ENCODE data around the gene PBLD.
"Not testable (repeated sequence)": the region's sequence is repeated elsewhere in the genome, so short reads cannot be mapped to it uniquely, and the experiment has no call there.

The PBLD gene

DNA sequence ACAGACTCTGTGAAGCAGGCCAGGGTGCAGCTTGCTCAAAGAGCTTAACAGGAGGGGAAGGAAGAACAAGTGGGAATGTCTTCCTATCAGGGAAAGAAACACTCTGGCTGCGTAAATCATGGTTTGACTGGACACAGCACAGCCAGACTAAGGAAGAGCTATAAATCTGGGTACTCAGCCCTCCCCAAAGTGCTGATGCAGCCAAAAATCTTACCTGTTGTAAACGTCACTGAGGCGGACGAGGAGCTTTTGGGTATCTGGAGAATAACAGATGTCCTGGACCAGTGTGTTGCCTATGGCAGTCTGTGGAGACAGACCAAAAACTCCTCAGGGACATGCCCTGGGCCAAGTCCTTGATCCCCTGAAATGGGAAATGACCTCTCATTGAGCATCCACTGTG, 44.0 kb downstream of the PBLD start:
- DNase-seq (ENCODE audit: low spot score), result no peak
- CTCF ChIA-PET, result interaction anchor here (0.7 to 1.2 kb wide), 2 partner anchors 13 to 288 kb away, joined by 4 read pairs; no protein-coding TSS in a partner anchor

DNA sequence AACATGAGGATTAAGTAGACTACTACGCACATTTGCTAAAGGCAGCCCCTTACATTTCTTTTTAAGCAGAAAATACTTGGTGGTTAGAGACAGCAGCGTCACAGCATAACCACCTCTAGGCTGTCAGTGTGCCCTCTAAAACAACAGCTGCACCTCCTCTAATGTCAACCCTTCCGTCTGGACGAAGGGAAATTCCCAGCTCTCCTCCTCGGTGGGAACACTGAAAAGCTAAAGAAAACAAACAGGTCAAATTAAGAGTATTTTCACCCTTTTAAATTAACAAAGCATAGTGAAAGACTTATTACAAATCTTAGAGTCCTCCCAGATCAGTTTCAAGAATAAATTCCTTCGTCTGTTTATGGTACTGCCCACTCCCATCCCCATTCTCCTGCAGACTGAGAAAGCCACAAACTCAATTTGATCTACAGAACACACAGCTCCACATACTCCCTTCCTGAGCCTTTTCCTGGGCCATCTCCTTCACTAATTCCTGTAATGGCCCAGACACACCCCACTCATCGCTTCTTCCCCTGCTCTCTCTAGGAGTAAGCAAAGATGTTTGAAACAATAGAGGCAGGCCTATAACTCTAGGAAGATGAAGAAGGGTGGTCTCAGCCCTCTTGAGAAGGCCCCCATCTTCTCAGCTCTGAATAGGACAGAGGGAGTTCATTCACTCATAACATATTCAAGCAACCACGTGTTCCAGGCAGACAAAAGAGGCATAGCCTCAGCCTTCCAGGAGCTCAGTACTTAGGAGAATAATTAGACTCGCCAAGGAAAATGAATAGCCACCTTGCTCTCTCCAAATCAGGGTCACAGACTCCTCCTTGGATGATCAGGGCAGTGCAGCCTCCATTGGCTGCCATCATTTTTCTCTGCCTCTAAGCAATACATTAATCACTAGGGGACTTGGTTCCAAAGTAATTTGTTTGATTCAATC, 48.4 kb downstream of the PBLD start:
- POLR2A ChIA-PET (ENCODE audit: low non-redundant PET), result no interaction called here
- CTCF ChIA-PET, result interaction anchor here (0.6 to 1.8 kb wide), 4 partner anchors 53 to 566 kb away, joined by 3 to 7 read pairs (median 4); no protein-coding TSS in a partner anchor
- DNase-seq (ENCODE audit: low spot score), result no peak
- TF ChIP-seq, protein P1, sequence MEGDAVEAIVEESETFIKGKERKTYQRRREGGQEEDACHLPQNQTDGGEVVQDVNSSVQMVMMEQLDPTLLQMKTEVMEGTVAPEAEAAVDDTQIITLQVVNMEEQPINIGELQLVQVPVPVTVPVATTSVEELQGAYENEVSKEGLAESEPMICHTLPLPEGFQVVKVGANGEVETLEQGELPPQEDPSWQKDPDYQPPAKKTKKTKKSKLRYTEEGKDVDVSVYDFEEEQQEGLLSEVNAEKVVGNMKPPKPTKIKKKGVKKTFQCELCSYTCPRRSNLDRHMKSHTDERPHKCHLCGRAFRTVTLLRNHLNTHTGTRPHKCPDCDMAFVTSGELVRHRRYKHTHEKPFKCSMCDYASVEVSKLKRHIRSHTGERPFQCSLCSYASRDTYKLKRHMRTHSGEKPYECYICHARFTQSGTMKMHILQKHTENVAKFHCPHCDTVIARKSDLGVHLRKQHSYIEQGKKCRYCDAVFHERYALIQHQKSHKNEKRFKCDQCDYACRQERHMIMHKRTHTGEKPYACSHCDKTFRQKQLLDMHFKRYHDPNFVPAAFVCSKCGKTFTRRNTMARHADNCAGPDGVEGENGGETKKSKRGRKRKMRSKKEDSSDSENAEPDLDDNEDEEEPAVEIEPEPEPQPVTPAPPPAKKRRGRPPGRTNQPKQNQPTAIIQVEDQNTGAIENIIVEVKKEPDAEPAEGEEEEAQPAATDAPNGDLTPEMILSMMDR (conservative IDR thresholded peaks at IDR 0.05; ENCODE audit: low read depth), result no peak
- no peak overlapping the region for H3K27ac ChIP-seq

More for the DNA sequence above, 44.0 kb downstream of the PBLD start:
- TF ChIP-seq, protein P1 (conservative IDR thresholded peaks at IDR 0.05; ENCODE audit: low read depth), result no peak
- no peak overlapping the region for H3K27ac ChIP-seq
- POLR2A ChIA-PET (ENCODE audit: low non-redundant PET), result no interaction called here

DNA sequence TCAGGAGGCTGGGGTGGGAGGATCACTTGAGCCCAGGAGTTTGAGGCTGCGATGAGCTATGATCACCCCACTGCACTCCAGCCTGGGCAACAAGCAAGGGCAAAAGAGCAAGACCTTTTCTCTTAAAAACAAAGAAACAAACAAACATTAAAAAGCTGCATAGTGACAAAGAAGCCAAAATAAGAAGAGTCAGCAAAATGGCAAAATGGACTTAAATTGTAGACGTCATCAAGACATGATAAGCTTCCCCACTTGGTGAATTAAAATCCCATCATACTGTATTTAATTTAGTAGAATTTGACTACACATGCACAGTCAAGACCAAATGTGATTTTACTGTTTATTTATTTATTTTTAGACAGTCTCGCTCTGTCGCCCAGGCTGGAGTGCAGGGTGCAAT, 52.0 kb downstream of the PBLD start:
- CTCF ChIA-PET, result no interaction called here
- POLR2A ChIA-PET (ENCODE audit: low non-redundant PET), result no interaction called here
- TF ChIP-seq, protein P1 (conservative IDR thresholded peaks at IDR 0.05; ENCODE audit: low read depth), result no peak
- no peak for DNase-seq (ENCODE audit: low spot score)
- no peak overlapping the region for H3K27ac ChIP-seq

DNA sequence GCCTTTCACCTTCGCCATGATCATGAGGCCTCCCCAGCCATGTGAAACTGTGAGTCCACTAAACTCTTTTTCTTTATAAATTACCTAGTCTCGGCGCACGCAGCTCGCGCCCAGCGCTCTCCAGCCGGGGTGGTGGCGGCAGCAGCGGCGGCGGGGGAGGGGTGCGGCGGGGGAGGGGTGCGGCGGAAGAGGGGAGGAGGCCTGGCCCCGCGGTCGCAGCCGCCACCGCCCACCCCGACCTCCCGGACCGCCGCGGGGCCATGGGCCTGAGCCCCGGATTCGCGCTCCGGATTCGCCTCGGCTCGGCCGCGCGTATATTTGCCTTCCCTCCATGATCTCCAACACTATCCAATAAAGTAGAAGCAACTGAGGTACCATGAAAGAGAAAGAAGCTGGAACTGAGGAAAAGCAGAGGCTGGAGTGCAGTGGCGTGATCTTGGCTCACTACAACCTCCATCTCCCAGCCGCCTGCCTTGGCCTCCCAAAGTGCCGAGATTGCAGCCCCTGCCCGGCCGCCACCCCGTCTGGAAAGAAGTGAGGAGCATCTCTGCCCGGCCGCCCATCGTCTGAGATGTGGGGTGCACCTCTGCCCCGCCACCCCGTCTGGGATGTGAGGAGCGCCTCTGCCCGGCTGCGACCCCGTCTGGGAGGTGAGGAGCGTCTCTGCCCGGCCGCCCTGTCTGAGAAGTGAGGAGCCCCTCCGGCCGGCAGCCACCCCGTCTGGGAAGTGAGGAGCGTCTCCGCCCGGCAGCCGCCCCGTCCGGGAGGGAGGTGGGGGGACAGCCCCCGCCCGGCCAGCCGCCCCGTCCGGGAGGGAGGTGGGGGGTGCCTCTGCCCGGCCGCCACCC, 53.6 kb downstream of the PBLD start:
- H3K27ac ChIP-seq; POLR2A ChIA-PET (ENCODE audit: low non-redundant PET); DNase-seq (ENCODE audit: low spot score); CTCF ChIA-PET: not testable (repeated sequence)

DNA sequence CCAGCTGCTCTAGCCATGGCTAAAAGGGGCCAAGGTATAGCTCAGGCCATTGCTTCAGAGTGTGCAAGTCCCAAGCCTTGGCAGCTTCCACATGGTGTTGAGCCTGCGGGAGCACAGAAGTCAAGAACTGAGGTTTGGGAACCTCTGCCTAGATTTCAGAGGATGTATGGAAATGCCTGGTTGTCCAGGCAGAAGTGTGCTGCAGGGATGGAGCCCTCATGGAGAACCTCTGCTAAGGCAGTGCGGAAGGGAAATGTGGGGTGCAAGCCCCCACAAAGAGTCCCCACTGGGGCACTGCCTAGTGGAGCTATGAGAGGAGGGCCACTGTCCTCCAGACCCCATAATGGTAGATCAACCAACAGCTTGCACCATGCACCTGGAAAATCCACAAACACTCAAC, 54.9 kb downstream of the PBLD start:
- POLR2A ChIA-PET (ENCODE audit: low non-redundant PET); CTCF ChIA-PET; H3K27ac ChIP-seq; DNase-seq (ENCODE audit: low spot score): not testable (repeated sequence)

DNA sequence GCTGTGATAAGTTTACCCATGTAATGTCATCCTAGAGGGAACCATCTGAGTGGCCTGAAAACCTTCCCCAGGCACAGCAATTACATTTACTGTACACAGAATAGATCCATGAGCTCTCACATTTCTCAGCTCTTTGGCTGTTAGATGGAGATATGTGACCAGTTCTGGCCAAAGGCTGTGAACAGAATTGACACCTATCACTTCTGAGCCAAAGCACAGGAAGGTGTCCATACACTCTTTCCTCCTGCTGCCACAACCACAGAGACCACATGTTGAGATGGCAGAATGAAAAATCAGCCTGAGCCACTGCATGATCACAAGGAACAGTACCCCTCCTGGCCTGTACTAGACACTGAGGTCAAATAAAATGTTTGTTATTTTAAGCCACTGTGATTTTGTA, 56.5 kb downstream of the PBLD start:
- CTCF ChIA-PET, result interaction anchor here (1.6 kb wide), 1 partner anchor 64 kb away, joined by 5 read pairs; no protein-coding TSS in a partner anchor
- POLR2A ChIA-PET (ENCODE audit: low non-redundant PET), result no interaction called here
- no peak for DNase-seq (ENCODE audit: low spot score)
- H3K27ac ChIP-seq, result no peak overlapping the region
- TF ChIP-seq, protein P1 (conservative IDR thresholded peaks at IDR 0.05; ENCODE audit: low read depth), result no peak

DNA sequence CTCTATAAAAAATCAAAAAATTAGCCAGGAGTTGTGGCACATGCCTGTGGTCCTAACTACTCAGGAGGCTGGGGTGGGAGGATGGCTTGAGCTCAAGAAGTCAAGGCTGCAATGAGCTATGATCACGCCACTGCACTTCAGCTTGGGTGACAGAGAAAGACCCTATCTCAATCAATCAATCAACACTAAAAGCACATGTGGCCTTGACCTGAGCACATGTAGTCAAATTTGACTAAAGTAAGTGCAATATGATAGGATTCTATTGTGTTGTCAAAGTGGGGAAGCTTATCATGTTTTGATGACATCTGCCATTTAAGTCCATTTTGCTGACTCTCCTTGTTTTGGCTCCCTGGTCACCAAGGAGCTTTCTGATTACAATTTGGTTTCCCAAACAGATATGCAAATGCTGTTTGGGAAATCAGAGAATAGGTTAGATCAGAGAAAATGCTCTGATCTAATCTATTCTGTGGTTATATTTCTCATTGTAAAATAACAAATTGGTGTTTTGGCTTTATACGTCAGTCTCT, 57.1 kb downstream of the PBLD start:
- DNase-seq (ENCODE audit: low spot score), result no peak
- TF ChIP-seq, protein P1 (conservative IDR thresholded peaks at IDR 0.05; ENCODE audit: low read depth), result no peak
- CTCF ChIA-PET, result interaction anchor here (0.6 to 1.6 kb wide), 2 partner anchors 63 to 109 kb away, joined by 4 to 5 read pairs; no protein-coding TSS in a partner anchor
- POLR2A ChIA-PET (ENCODE audit: low non-redundant PET), result no interaction called here
- H3K27ac ChIP-seq, result no peak overlapping the region
